ENCODE measurements around the gene ESR1. TPM values are rescaled to one million over a fixed set of nuclear protein-coding genes. Genes with fewer than 3 reads are reported as not detected.

Gene ESR1
- total and polyA plus RNA-seq, 5 donors: 0.70 to 3.3 (median 2.1) TPM

- H3K4me3 ChIP-seq (ENCODE audit: low read length): no peak overlapping the region
- no peaks in the 10 kb centered on the region for H3K9me3 ChIP-seq (ENCODE audit: control insufficient read depth, low read length)
- intact Hi-C loops (cut with DNase I): no loop called here
- ATAC-seq (no peak), DNase-seq (no peak)
- H3K4me1 ChIP-seq (ENCODE audit: control insufficient read depth, insufficient read depth, low read length): no peaks in the 10 kb centered on the region
- 72% methylated on average over 2 of the region's 2 CpGs for WGBS
- no peak overlapping the region for H3K27ac ChIP-seq (ENCODE audit: low read length)
- H3K27me3 ChIP-seq (ENCODE audit: control insufficient read depth, insufficient read depth): no peaks in the 10 kb centered on the region
Observed at GRCh38 chr6:151783692-151784091, 23.8 kb upstream of the ESR1 start.

- Histone ChIP-seq H3K4me3 (ENCODE audit: low read length) (no peak overlapping the region), H3K27ac (ENCODE audit: low read length) (no peak overlapping the region), H3K9me3 (ENCODE audit: control insufficient read depth, low read length) (no peaks in the 10 kb centered on the region), H3K4me1 (ENCODE audit: control insufficient read depth, insufficient read depth, low read length) (no peaks in the 10 kb centered on the region), H3K27me3 (ENCODE audit: control insufficient read depth, insufficient read depth) (no peaks in the 10 kb centered on the region)
- ATAC-seq (no peak), DNase-seq (no peak)
- intact Hi-C loops (cut with DNase I): no loop called here
Observed at GRCh38 chr6:151784441-151785214, 22.9 kb upstream of the ESR1 start.

- H3K27me3 ChIP-seq (ENCODE audit: control insufficient read depth, insufficient read depth): no peaks in the 10 kb centered on the region
- no peak overlapping the region for H3K4me3 ChIP-seq (ENCODE audit: low read length)
- DNase-seq (no peak), ATAC-seq (peak; percentile 48 to 72)
- H3K9me3 ChIP-seq (ENCODE audit: control insufficient read depth, low read length): no peaks in the 10 kb centered on the region
- intact Hi-C loops (cut with DNase I): no loop called here
- H3K4me1 ChIP-seq (ENCODE audit: control insufficient read depth, insufficient read depth, low read length): peaks cover 3% of the 10 kb centered on the region
- H3K27ac ChIP-seq (ENCODE audit: low read length): no peak overlapping the region
- WGBS: 63% methylated on average over 5 of the region's 5 CpGs
Observed at GRCh38 chr6:151796842-151797530, 10.5 kb upstream of the ESR1 start.

- intact Hi-C loops (cut with DNase I): no loop called here
- Histone ChIP-seq H3K4me3 (ENCODE audit: low read length) (no peak overlapping the region), H3K4me1 (ENCODE audit: control insufficient read depth, insufficient read depth, low read length) (peaks cover 2% of the 10 kb centered on the region), H3K9me3 (ENCODE audit: control insufficient read depth, low read length) (no peaks in the 10 kb centered on the region), H3K27ac (ENCODE audit: low read length) (no peak overlapping the region), H3K27me3 (ENCODE audit: control insufficient read depth, insufficient read depth) (no peaks in the 10 kb centered on the region)
- DNase-seq (no peak), ATAC-seq (no peak)
- WGBS: 81% methylated on average over 9 of the region's 9 CpGs
Observed at GRCh38 chr6:151803743-151804142, 3.7 kb upstream of the ESR1 start.

GRCh38 chr6:151804585-151805285 lies 2.7 kb upstream of the ESR1 start:
- no peak for DNase-seq
- Histone ChIP-seq H3K4me1 (ENCODE audit: control insufficient read depth, insufficient read depth, low read length) (peaks cover 2% of the 10 kb centered on the region), H3K27me3 (ENCODE audit: control insufficient read depth, insufficient read depth) (no peaks in the 10 kb centered on the region), H3K4me3 (ENCODE audit: low read length) (no peak overlapping the region), H3K27ac (ENCODE audit: low read length) (no peak overlapping the region), H3K9me3 (ENCODE audit: control insufficient read depth, low read length) (no peaks in the 10 kb centered on the region)
- intact Hi-C loops (cut with DNase I): no loop called here
- no peak for ATAC-seq
- WGBS: 82% methylated on average over 11 of the region's 11 CpGs

GRCh38 chr6:151805286-151805840 lies 2.1 kb upstream of the ESR1 start:
- DNase-seq (peak; percentile 19 to 65 (median 54)), ATAC-seq (peak; percentile 67)
- H3K27ac ChIP-seq (ENCODE audit: low read length): no peak overlapping the region
- no peaks in the 10 kb centered on the region for H3K27me3 ChIP-seq (ENCODE audit: control insufficient read depth, insufficient read depth)
- H3K9me3 ChIP-seq (ENCODE audit: control insufficient read depth, low read length): no peaks in the 10 kb centered on the region
- H3K4me3 ChIP-seq (ENCODE audit: low read length): no peak overlapping the region
- WGBS: 32% methylated on average over 11 of the region's 11 CpGs
- H3K4me1 ChIP-seq (ENCODE audit: control insufficient read depth, insufficient read depth, low read length): peaks cover 2% of the 10 kb centered on the region
- intact Hi-C loops (cut with DNase I): no loop called here

GRCh38 chr6:151806757-151807512 lies 547 bp upstream of the ESR1 start:
- intact Hi-C loops (cut with DNase I): no loop called here
- Histone ChIP-seq H3K27me3 (ENCODE audit: control insufficient read depth, insufficient read depth) (no peaks in the 10 kb centered on the region), H3K27ac (ENCODE audit: low read length) (no peak overlapping the region), H3K4me1 (ENCODE audit: control insufficient read depth, insufficient read depth, low read length) (peaks cover 2% of the 10 kb centered on the region), H3K4me3 (ENCODE audit: low read length) (peak overlapping the region; percentile 39), H3K9me3 (ENCODE audit: control insufficient read depth, low read length) (no peaks in the 10 kb centered on the region)
- ATAC-seq (peak; percentile 21 to 36), DNase-seq (peak in 1 of 3 donors; percentile 51)
- WGBS: 11% methylated on average over 20 of the region's 20 CpGs

GRCh38 chr6:151808371-151809241 lies 1.1 kb downstream of the ESR1 start:
- Histone ChIP-seq H3K9me3 (ENCODE audit: control insufficient read depth, low read length) (no peaks in the 10 kb centered on the region), H3K27me3 (ENCODE audit: control insufficient read depth, insufficient read depth) (no peaks in the 10 kb centered on the region), H3K4me3 (ENCODE audit: low read length) (peak overlapping the region; percentile 39), H3K27ac (ENCODE audit: low read length) (no peak overlapping the region), H3K4me1 (ENCODE audit: control insufficient read depth, insufficient read depth, low read length) (peaks cover 2% of the 10 kb centered on the region)
- DNase-seq (peak; percentile 15 to 52 (median 49)), ATAC-seq (peak; percentile 35 to 45)
- WGBS: 10% methylated on average over 60 of the region's 60 CpGs
- intact Hi-C loops (cut with DNase I): no loop called here

GRCh38 chr6:151811081-151811480 lies 3.6 kb downstream of the ESR1 start:
- intact Hi-C loops (cut with DNase I): no loop called here
- Histone ChIP-seq H3K4me1 (ENCODE audit: control insufficient read depth, insufficient read depth, low read length) (peaks cover 2% of the 10 kb centered on the region), H3K4me3 (ENCODE audit: low read length) (no peak overlapping the region), H3K9me3 (ENCODE audit: control insufficient read depth, low read length) (no peaks in the 10 kb centered on the region), H3K27me3 (ENCODE audit: control insufficient read depth, insufficient read depth) (no peaks in the 10 kb centered on the region), H3K27ac (ENCODE audit: low read length) (no peak overlapping the region)
- WGBS: 62% methylated on average over 2 of the region's 2 CpGs
- no peak for ATAC-seq
- no peak for DNase-seq

- Histone ChIP-seq H3K4me1 (ENCODE audit: control insufficient read depth, insufficient read depth, low read length) (no peaks in the 10 kb centered on the region), H3K27me3 (ENCODE audit: control insufficient read depth, insufficient read depth) (no peaks in the 10 kb centered on the region), H3K4me3 (ENCODE audit: low read length) (no peak overlapping the region), H3K27ac (ENCODE audit: low read length) (no peak overlapping the region), H3K9me3 (ENCODE audit: control insufficient read depth, low read length) (no peaks in the 10 kb centered on the region)
- ATAC-seq: no peak
- intact Hi-C loops (cut with DNase I): no loop called here
- 81% methylated on average over 7 of the region's 7 CpGs for WGBS
- DNase-seq: no peak
Observed at GRCh38 chr6:151813858-151814257, 6.4 kb downstream of the ESR1 start.

Measured in right cardiac atrium (tissue), 5 donors.